Measurements from ENCODE around the gene SEL1L.

Gene SEL1L

DNA sequence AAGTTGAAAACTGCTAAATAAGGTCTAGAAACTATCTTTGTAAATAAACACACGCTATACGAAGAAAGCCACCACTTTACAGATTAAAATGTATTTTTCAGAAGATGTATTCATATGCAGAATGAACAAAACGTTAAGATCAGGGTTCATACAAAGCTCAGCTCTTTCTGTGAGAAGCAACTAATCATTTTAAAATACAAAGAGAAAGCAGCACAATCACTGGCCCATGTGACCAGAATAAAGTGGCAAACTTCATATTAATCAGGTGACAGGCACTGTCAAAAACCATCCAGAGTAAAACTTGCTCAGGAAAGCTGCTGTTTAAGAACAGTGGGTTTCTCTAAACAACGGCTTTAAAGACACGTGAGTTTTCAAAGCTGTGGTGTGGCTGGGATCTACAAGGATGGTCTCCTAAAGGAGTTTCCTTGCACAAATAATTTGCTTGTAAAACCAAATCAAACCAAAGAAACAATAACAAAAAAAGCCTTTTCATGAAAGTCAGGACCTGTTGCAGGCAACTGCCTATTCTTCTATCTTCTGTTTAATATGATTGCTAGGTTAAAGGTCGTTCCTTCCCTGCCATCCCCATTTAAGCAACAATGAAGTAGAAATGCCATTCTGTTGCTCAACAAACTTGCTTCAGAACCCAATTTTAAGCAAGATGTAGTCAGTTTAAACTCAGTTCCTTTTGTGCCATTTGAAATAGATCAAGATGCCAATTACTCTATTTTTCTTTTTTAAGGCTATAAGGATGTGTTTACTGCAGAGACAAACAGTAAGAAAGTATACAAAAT, 22.3 kb downstream of the SEL1L start:
- H2AFZ ChIP-seq, result no peak overlapping the region

GRCh38 chr14:81509838-81510452, 23.7 kb downstream of the SEL1L start:
- Histone ChIP-seq H3K4me2 (ENCODE audit: low read length) (no peak overlapping the region), H3K27me3 (ENCODE audit: control insufficient read depth, insufficient read depth, low read length) (no peaks in the 10 kb centered on the region), H3K36me3 (ENCODE audit: control insufficient read depth, insufficient read depth, low read length) (no peaks in the 10 kb centered on the region), H3K9me3 (ENCODE audit: control insufficient read depth, low read length) (no peaks in the 10 kb centered on the region), H3K79me2 (peaks cover 7% of the 10 kb centered on the region), H2AFZ (no peak overlapping the region), H3K27ac (no peak overlapping the region), H3K4me3 (ENCODE audit: low read depth, low read length) (no peak overlapping the region), H3K9ac (no peak overlapping the region), H3K4me1 (peaks cover 10% of the 10 kb centered on the region)
- no peak for TF ChIP-seq CTCF (IDR thresholded peaks at IDR 0.05)

More for the DNA sequence above, 22.3 kb downstream of the SEL1L start:
- Histone ChIP-seq H3K9me3 (ENCODE audit: control insufficient read depth, low read length) (no peaks in the 10 kb centered on the region), H3K27me3 (ENCODE audit: control insufficient read depth, insufficient read depth, low read length) (no peaks in the 10 kb centered on the region), H3K79me2 (peaks cover 15% of the 10 kb centered on the region), H3K36me3 (ENCODE audit: control insufficient read depth, insufficient read depth, low read length) (no peaks in the 10 kb centered on the region), H3K4me1 (peaks cover 10% of the 10 kb centered on the region), H3K9ac (no peak overlapping the region), H3K27ac (no peak overlapping the region), H3K4me2 (ENCODE audit: low read length) (no peak overlapping the region), H3K4me3 (ENCODE audit: low read depth, low read length) (no peak overlapping the region)
- TF ChIP-seq CTCF (IDR thresholded peaks at IDR 0.05), result no peak

GRCh38 chr14:81509321-81509720, 24.3 kb downstream of the SEL1L start:
- Histone ChIP-seq H2AFZ (no peak overlapping the region), H3K9me3 (ENCODE audit: control insufficient read depth, low read length) (no peaks in the 10 kb centered on the region), H3K36me3 (ENCODE audit: control insufficient read depth, insufficient read depth, low read length) (no peaks in the 10 kb centered on the region), H3K9ac (no peak overlapping the region), H3K4me1 (peaks cover 10% of the 10 kb centered on the region), H3K79me2 (peaks cover 7% of the 10 kb centered on the region), H3K4me2 (ENCODE audit: low read length) (no peak overlapping the region), H3K27me3 (ENCODE audit: control insufficient read depth, insufficient read depth, low read length) (no peaks in the 10 kb centered on the region), H3K4me3 (ENCODE audit: low read depth, low read length) (no peak overlapping the region), H3K27ac (no peak overlapping the region)
- TF ChIP-seq CTCF (IDR thresholded peaks at IDR 0.05), result no peak

GRCh38 chr14:81506487-81506886, 27.2 kb downstream of the SEL1L start:
- Histone ChIP-seq H3K9ac (no peak overlapping the region), H3K4me3 (ENCODE audit: low read depth, low read length) (no peak overlapping the region), H3K27me3 (ENCODE audit: control insufficient read depth, insufficient read depth, low read length) (no peaks in the 10 kb centered on the region), H3K36me3 (ENCODE audit: control insufficient read depth, insufficient read depth, low read length) (no peaks in the 10 kb centered on the region), H3K9me3 (ENCODE audit: control insufficient read depth, low read length) (no peaks in the 10 kb centered on the region), H3K79me2 (no peaks in the 10 kb centered on the region), H3K27ac (no peak overlapping the region), H2AFZ (no peak overlapping the region), H3K4me1 (peaks cover 10% of the 10 kb centered on the region), H3K4me2 (ENCODE audit: low read length) (no peak overlapping the region)
- no peak for TF ChIP-seq CTCF (IDR thresholded peaks at IDR 0.05)
